GM18502 (cell line): ENCODE results near the gene GPR137.
A peak's percentile ranks its signal among the peaks of the same experiment; 100 is the strongest.
"Not testable (repeated sequence)": the region's sequence is repeated elsewhere in the genome, so short reads cannot be mapped to it uniquely, and the experiment has no call there.

Experiments
- ATAC-seq: cut with Tn5 transposase; IDR thresholded peaks from one replicate; pipeline ENCODE4 v1.9.1; 2021; ENCODE audit warnings: mild to moderate bottlenecking; ENCODE audit not compliant: unreplicated experiment, poor library complexity

GPR137 gene

GRCh38 chr11:64284962-64285884 is at the start of gene GPR137:
Gene GPR137 (plus strand): TSS chr11:64285848. CDS start chr11:64286525, 677 bp downstream.
- ATAC-seq: peak; percentile 61

GRCh38 chr11:64237484-64237951 is 48.1 kb upstream of the GPR137 start:
- ATAC-seq: no peak

- no peak for ATAC-seq
Measured at GRCh38 chr11:64238076-64238475, 47.6 kb upstream of the GPR137 start.

- ATAC-seq: no peak
Measured at GRCh38 chr11:64238999-64239398, 46.6 kb upstream of the GPR137 start.

- ATAC-seq: peak; percentile 9
Measured at GRCh38 chr11:64239662-64240434, 45.8 kb upstream of the GPR137 start.

- ATAC-seq: peak; percentile 53
Measured at GRCh38 chr11:64240435-64241240, 45.0 kb upstream of the GPR137 start, which contains the start of gene FKBP2. Gene FKBP2 (plus strand): TSS chr11:64241095. CDS start chr11:64242388, 1,293 bp downstream.

GRCh38 chr11:64241241-64241490 is 44.5 kb upstream of the GPR137 start:
- peak; percentile 60 for ATAC-seq

- peak; percentile 58 for ATAC-seq
Measured at GRCh38 chr11:64241491-64242374, 43.9 kb upstream of the GPR137 start.

- no peak for ATAC-seq
Measured at GRCh38 chr11:64243236-64243854, 42.3 kb upstream of the GPR137 start.

GRCh38 chr11:64244107-64244506 is 41.5 kb upstream of the GPR137 start:
- no peak for ATAC-seq

GRCh38 chr11:64244966-64245365 is 40.7 kb upstream of the GPR137 start:
- no peak for ATAC-seq

- no peak for ATAC-seq
Measured at GRCh38 chr11:64245401-64245796, 40.2 kb upstream of the GPR137 start.

- no peak for ATAC-seq
Measured at GRCh38 chr11:64245797-64246620, 39.6 kb upstream of the GPR137 start.

GRCh38 chr11:64246621-64246870 is 39.1 kb upstream of the GPR137 start:
- not testable (repeated sequence) for ATAC-seq

- no peak for ATAC-seq
Measured at GRCh38 chr11:64246871-64247728, 38.5 kb upstream of the GPR137 start, which contains the start of gene PPP1R14B. Gene PPP1R14B (minus strand): TSS chr11:64246943. CDS start chr11:64246673, 270 bp downstream.

- no peak for ATAC-seq
Measured at GRCh38 chr11:64247729-64248531, 37.7 kb upstream of the GPR137 start.

- ATAC-seq: no peak
Measured at GRCh38 chr11:64248578-64248977, 37.1 kb upstream of the GPR137 start.
